SU-DHL-6 (cell line): ENCODE measurements around the gene ZBTB17.

Experiments used
- H2AFZ ChIP-seq: fragments of 200-600 bp; sonication (generic); 2 replicates; pipeline ENCODE4 v1.6.1; 2014; ENCODE audit warnings: low read depth, mild to moderate bottlenecking, moderate library complexity, mixed read lengths, antibody characterized with exemption, low read length; ENCODE audit not compliant: severe bottlenecking
- H3F3A ChIP-seq: fragments of 200-600 bp; shearing (Covaris generic); 2 replicates; pipeline ENCODE4 v1.6.0; 2016; ENCODE audit warnings: antibody characterized with exemption, mild to moderate bottlenecking; ENCODE audit not compliant: insufficient read depth
- H3K27ac ChIP-seq: fragments of 200-600 bp; sonication (generic); 2 replicates; pipeline ENCODE4 v1.5.1; 2016; ENCODE audit warnings: low read depth, mild to moderate bottlenecking, low read length, moderate library complexity, mixed read lengths
- H3K27me3 ChIP-seq: fragments of 200-600 bp; sonication (generic), shearing (Covaris generic); 2 replicates; pipeline ENCODE4 v1.6.0; 2014; ENCODE audit warnings: mild to moderate bottlenecking, low read length
- H3K36me3 ChIP-seq: fragments of 200-600 bp; sonication (generic); 2 replicates; pipeline ENCODE4 v1.6.1; 2014; ENCODE audit warnings: mild to moderate bottlenecking, low read length, mixed read lengths
- H3K4me2 ChIP-seq: fragments of 300-600, 200-600 bp; shearing (Covaris generic), sonication (generic); 2 replicates; pipeline ENCODE4 v1.6.0; 2014; ENCODE audit warnings: low read length, low read depth, mild to moderate bottlenecking; ENCODE audit not compliant: poor library complexity, severe bottlenecking
- H3K4me3 ChIP-seq: fragments of 200-600 bp; sonication (generic); 2 replicates; pipeline ENCODE4 v1.5.1; 2014; ENCODE audit warnings: antibody characterized with exemption, low read length, mild to moderate bottlenecking, mixed read lengths; ENCODE audit not compliant: insufficient read depth, poor library complexity, severe bottlenecking
- H3K79me2 ChIP-seq: fragments of 200-600 bp; sonication (generic); 2 replicates; pipeline ENCODE4 v1.6.1; 2014; ENCODE audit warnings: mild to moderate bottlenecking, low read length, moderate library complexity; ENCODE audit not compliant: insufficient read depth
- H3K9ac ChIP-seq: fragments of 200-600 bp; sonication (generic); 2 replicates; pipeline ENCODE4 v1.7.0; 2014; ENCODE audit warnings: mild to moderate bottlenecking, low read length
- H3K9me2 ChIP-seq: fragments of 200-600 bp; sonication (generic); replicated peaks from 2 replicates; pipeline ENCODE4 v1.6.1; 2014; ENCODE audit warnings: low read length; ENCODE audit not compliant: insufficient read depth
- H3K9me3 ChIP-seq: fragments of 200-600 bp; sonication (generic); 2 replicates; pipeline ENCODE4 v1.6.1; 2014; ENCODE audit warnings: low read length, mixed read lengths; ENCODE audit not compliant: insufficient read depth
- H4K20me1 ChIP-seq: fragments of 200-600 bp; sonication (generic); 2 replicates; pipeline ENCODE4 v1.6.1; 2014; ENCODE audit warnings: low read depth, mild to moderate bottlenecking, antibody characterized with exemption, low read length, moderate library complexity, mixed read lengths
- CTCF ChIP-seq: fragments of 200-600 bp; sonication (generic); IDR thresholded peaks from one replicate; pipeline ENCODE4 v1.5.1; 2017; ENCODE audit warnings: antibody characterized with exemption, mild to moderate bottlenecking, low read length, moderate library complexity; ENCODE audit not compliant: insufficient read depth, poor library complexity, severe bottlenecking
- EZH2phosphoT487 ChIP-seq: fragments of 200-600 bp; sonication (generic), shearing (Covaris generic); conservative IDR thresholded peaks from 2 replicates; pipeline ENCODE4 v1.6.1; 2018; ENCODE audit warnings: mild to moderate bottlenecking, antibody characterized with exemption, low read length, moderate library complexity, mixed read lengths

Gene ZBTB17

GRCh38 chr1:15997637-15998280 lies 21.9 kb upstream of the ZBTB17 start:
- Histone ChIP-seq H4K20me1 (no peaks in the 10 kb centered on the region), H2AFZ (no peak overlapping the region), H3K4me2 (no peak overlapping the region), H3K27ac (no peak overlapping the region), H3F3A (no peaks in the 10 kb centered on the region), H3K9ac (no peak overlapping the region), H3K79me2 (no peaks in the 10 kb centered on the region), H3K36me3 (no peaks in the 10 kb centered on the region), H3K9me3 (no peaks in the 10 kb centered on the region), H3K4me3 (no peak overlapping the region), H3K27me3 (no peaks in the 10 kb centered on the region), H3K9me2 (no peaks in the 10 kb centered on the region)
- no peak for TF ChIP-seq CTCF
- TF ChIP-seq EZH2phosphoT487: no peak

- Histone ChIP-seq H3K27ac (no peak overlapping the region), H3K27me3 (no peaks in the 10 kb centered on the region), H3K9me2 (no peaks in the 10 kb centered on the region), H2AFZ (no peak overlapping the region), H3K79me2 (no peaks in the 10 kb centered on the region), H3K9ac (no peak overlapping the region), H3K4me2 (no peak overlapping the region), H3K4me3 (no peak overlapping the region), H3K9me3 (no peaks in the 10 kb centered on the region), H3K36me3 (no peaks in the 10 kb centered on the region), H4K20me1 (no peaks in the 10 kb centered on the region), H3F3A (no peaks in the 10 kb centered on the region)
- TF ChIP-seq EZH2phosphoT487 (no peak), CTCF (no peak)
Measured at GRCh38 chr1:15997076-15997585, 21.2 kb upstream of the ZBTB17 start.

GRCh38 chr1:15994590-15995351 lies 18.9 kb upstream of the ZBTB17 start:
- Histone ChIP-seq H3K27ac (no peak overlapping the region), H4K20me1 (no peaks in the 10 kb centered on the region), H3K79me2 (no peaks in the 10 kb centered on the region), H3K9me2 (no peaks in the 10 kb centered on the region), H3K27me3 (no peaks in the 10 kb centered on the region), H2AFZ (no peak overlapping the region), H3K4me2 (no peak overlapping the region), H3K9ac (no peak overlapping the region), H3K36me3 (no peaks in the 10 kb centered on the region), H3K4me3 (no peak overlapping the region), H3K9me3 (no peaks in the 10 kb centered on the region), H3F3A (no peaks in the 10 kb centered on the region)
- TF ChIP-seq CTCF (no peak), EZH2phosphoT487 (no peak)
